IMR-90 (cell line): Measurements from ENCODE around the gene ARID4A.

ENCODE experiments used
- BHLHE40 ChIP-seq: fragments of 150-350 bp; IDR thresholded peaks from 2 replicates; pipeline ENCODE4 v1.6.1; 2016; ENCODE audit warnings: mild to moderate bottlenecking, low read depth, low read length
- CEBPB ChIP-seq: IDR thresholded peaks from 2 replicates; pipeline ENCODE4 v1.6.1; 2012; ENCODE audit warnings: low read depth, low read length, improper control_type of control experiment
- CTCF ChIP-seq: conservative IDR thresholded peaks from 2 replicates; pipeline ENCODE4 v1.5.1; 2012; ENCODE audit warnings: mild to moderate bottlenecking, low read depth, low read length, improper control_type of control experiment
- FOS ChIP-seq: fragments of 150-350 bp; IDR thresholded peaks from 2 replicates; pipeline ENCODE4 v1.6.1; 2016; ENCODE audit warnings: low read depth, low read length
- MAFK ChIP-seq: IDR thresholded peaks from 2 replicates; pipeline ENCODE4 v1.6.1; 2012; ENCODE audit warnings: low read depth, low read length, improper control_type of control experiment
- MXI1 ChIP-seq: IDR thresholded peaks from 2 replicates; pipeline ENCODE4 v1.6.1; 2012; ENCODE audit warnings: low read depth, mild to moderate bottlenecking, low read length, moderate library complexity, borderline replicate concordance
- POLR2A ChIP-seq: IDR thresholded peaks from 2 replicates; pipeline ENCODE4 v1.6.1; 2012; ENCODE audit warnings: mild to moderate bottlenecking, low read depth, low read length
- RAD21 ChIP-seq: IDR thresholded peaks from 2 replicates; pipeline ENCODE4 v1.6.1; 2012; ENCODE audit warnings: low read length, improper control_type of control experiment
- RFX5 ChIP-seq: IDR thresholded peaks from 2 replicates; pipeline ENCODE4 v1.8.0; 2012; ENCODE audit warnings: low read depth, mild to moderate bottlenecking, low read length, moderate library complexity
- TF ChIP-seq, protein P1 (sequence below): fragments of 150-350 bp; IDR thresholded peaks from 2 replicates; pipeline ENCODE4 v1.6.1; 2017; ENCODE audit warnings: mild to moderate bottlenecking, antibody characterized with exemption, low read length, low read depth

DNA sequence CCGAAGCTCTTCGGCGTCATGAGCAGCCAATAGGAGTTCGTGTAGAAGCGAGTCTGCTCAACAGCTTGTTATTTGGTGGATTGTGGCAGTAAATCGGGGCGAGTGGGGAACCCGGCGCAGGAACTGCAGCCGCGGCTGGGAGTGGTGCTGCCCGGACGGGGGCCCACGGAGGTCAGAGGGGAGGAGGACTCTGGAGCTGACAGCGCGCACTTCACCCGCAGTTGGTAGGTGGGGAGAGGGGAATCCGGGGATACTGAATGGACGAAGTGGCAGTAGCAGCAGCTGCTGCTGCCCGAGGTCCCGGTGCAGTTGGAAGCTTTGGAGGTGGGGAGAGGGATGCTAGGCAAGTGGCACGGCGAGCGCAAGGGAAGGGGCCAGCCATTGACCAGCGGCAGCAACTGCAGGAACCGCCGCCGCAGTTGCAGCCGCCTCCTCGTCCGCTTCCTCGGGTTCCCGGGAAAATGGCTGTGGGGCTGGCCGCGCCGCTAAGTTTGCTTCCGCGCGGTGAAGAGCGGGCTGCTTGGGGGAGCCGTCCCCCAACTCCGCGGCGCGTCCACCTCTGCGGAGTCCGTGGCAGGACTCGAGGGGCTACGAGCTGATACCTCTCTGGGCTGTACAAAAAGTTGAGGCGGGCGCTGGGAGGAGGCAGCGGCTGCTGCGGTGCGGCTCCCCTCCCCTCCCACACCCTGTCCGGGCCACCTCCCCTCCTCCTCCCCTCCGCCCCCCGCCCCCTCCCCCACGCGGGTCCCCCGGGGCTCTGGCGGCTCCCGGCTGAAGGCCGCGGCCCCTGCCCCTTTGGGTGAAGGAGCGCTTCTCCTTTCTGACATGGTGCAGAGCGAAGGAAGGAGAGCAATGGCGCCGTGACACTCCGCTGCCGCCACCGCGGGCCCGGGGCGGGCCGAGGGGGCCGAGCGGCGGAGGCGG lies at the start of gene ARID4A:
- TF ChIP-seq MXI1 (0 out of 2 replicates have a peak, but pooled peaks have one; percentile 5), CTCF (no peak), RFX5 (no peak), POLR2A (no peak), MAFK (no peak), FOS (no peak), CEBPB (no peak), BHLHE40 (no peak), RAD21 (no peak)
- TF ChIP-seq, protein P1, sequence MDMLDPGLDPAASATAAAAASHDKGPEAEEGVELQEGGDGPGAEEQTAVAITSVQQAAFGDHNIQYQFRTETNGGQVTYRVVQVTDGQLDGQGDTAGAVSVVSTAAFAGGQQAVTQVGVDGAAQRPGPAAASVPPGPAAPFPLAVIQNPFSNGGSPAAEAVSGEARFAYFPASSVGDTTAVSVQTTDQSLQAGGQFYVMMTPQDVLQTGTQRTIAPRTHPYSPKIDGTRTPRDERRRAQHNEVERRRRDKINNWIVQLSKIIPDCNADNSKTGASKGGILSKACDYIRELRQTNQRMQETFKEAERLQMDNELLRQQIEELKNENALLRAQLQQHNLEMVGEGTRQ, result no peak
